Prostate gland (tissue), 2 donors: ENCODE data around the gene RECQL5.

Experiments used
- POLR2AphosphoS5 ChIP-seq: sonication (generic); formaldehyde crosslinking; IDR thresholded peaks from one replicate; pipeline ENCODE4 v1.6.1; 2017; ENCODE audit warnings: antibody characterized with exemption
- TF ChIP-seq, protein P1 (sequence below), 4 experiments: fragments of 200-600 bp in 2 of 4; fragments of 450-650 bp in 2 of 4; sonication (generic) in 2 of 4; IDR thresholded peaks; 1 replicate in 3 of 4; 2 replicates in 1 of 4; pipeline ENCODE4 v1.5.1; 2016 to 2019; ENCODE audit warnings: antibody characterized with exemption in 4 of 4, mild to moderate bottlenecking in 2 of 4, moderate library complexity in 2 of 4

DNA sequence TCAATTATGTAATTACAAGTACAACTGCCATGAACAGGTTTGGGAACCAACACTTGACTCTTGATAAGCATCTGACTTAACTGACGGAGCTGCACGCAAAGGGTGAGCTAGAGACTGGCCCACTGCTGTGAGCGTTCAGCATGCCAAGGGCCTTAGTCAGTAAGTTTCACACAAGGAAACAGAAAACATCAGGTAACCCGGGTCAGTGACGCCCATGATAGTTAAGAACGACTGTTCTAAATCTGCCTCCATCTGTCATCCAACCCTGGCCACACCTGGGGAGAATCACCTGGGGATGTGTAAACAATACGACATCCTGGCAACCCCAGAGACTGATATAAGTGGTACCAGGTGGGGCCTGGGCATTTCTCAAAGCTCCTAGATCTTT is 21.5 kb downstream of the RECQL5 start:
- TF ChIP-seq POLR2AphosphoS5, result peak; percentile 57
- TF ChIP-seq, protein P1, sequence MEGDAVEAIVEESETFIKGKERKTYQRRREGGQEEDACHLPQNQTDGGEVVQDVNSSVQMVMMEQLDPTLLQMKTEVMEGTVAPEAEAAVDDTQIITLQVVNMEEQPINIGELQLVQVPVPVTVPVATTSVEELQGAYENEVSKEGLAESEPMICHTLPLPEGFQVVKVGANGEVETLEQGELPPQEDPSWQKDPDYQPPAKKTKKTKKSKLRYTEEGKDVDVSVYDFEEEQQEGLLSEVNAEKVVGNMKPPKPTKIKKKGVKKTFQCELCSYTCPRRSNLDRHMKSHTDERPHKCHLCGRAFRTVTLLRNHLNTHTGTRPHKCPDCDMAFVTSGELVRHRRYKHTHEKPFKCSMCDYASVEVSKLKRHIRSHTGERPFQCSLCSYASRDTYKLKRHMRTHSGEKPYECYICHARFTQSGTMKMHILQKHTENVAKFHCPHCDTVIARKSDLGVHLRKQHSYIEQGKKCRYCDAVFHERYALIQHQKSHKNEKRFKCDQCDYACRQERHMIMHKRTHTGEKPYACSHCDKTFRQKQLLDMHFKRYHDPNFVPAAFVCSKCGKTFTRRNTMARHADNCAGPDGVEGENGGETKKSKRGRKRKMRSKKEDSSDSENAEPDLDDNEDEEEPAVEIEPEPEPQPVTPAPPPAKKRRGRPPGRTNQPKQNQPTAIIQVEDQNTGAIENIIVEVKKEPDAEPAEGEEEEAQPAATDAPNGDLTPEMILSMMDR (IDR thresholded peaks at IDR 0.05), result no peak
